Endothelial cell (in vitro differentiated cells): ENCODE data around the gene C19orf38. TPM values are rescaled to one million over a fixed set of nuclear protein-coding genes. Genes with fewer than 3 reads are reported as not detected.
"Not testable (repeated sequence)": the region's sequence is repeated elsewhere in the genome, so short reads cannot be mapped to it uniquely, and the experiment has no call there.

ENCODE experiments used
- DNase-seq: peaks from one replicate; pipeline ENCODE4 v3.0.0; 2021; ENCODE audit warnings: low spot score
- H3K27ac Mint-ChIP-seq: one replicate; pipeline ENCODE4 v1.8.0; 2021; ENCODE audit warnings: mixed read lengths, inconsistent platforms; ENCODE audit not compliant: unreplicated experiment
- H3K27me3 Mint-ChIP-seq: one replicate; pipeline ENCODE4 v1.8.0; 2021; ENCODE audit warnings: mild to moderate bottlenecking, moderate library complexity, mixed read lengths, inconsistent platforms; ENCODE audit not compliant: unreplicated experiment
- H3K36me3 Mint-ChIP-seq: one replicate; pipeline ENCODE4 v1.8.0; 2021; ENCODE audit warnings: mild to moderate bottlenecking, low read depth, mixed read lengths, inconsistent platforms; ENCODE audit not compliant: unreplicated experiment
- H3K4me1 Mint-ChIP-seq: one replicate; pipeline ENCODE4 v1.8.0; 2021; ENCODE audit warnings: mild to moderate bottlenecking, mixed read lengths, inconsistent platforms; ENCODE audit not compliant: unreplicated experiment
- H3K4me3 Mint-ChIP-seq: one replicate; pipeline ENCODE4 v1.8.0; 2021; ENCODE audit warnings: mild to moderate bottlenecking, mixed read lengths, inconsistent platforms; ENCODE audit not compliant: unreplicated experiment
- H3K9me3 Mint-ChIP-seq: one replicate; pipeline ENCODE4 v1.8.0; 2021; ENCODE audit warnings: mixed read lengths, inconsistent platforms; ENCODE audit not compliant: unreplicated experiment
- total RNA-seq: library from RNA; stranded (reverse); fragmentation: NEBNext Ultra II Directional; extraction: Animal tissue kit (Norgen Biotek cat#: 25700); gene quantifications from one replicate; pipeline ENCODE4 v1.2.1, GENCODE V29; 2021; ENCODE audit not compliant: unreplicated experiment
- TF ChIP-seq, protein P1 (sequence below): fragments of 200-600 bp; sonication (generic); IDR thresholded peaks from one replicate; pipeline ENCODE4 v1.5.0; 2021; ENCODE audit warnings: antibody characterized with exemption; ENCODE audit not compliant: unreplicated experiment

C19orf38 gene
- total RNA-seq, 1 donor from 2014 or later: not detected

- peak overlapping the region; percentile 98 for H3K27ac Mint-ChIP-seq
- peaks cover 4% of the 10 kb centered on the region for H3K4me1 Mint-ChIP-seq
- DNase-seq: no peak
- H3K4me3 Mint-ChIP-seq: peak overlapping the region; percentile 89
- peaks cover 4% of the 10 kb centered on the region for H3K36me3 Mint-ChIP-seq
- TF ChIP-seq, protein P1, sequence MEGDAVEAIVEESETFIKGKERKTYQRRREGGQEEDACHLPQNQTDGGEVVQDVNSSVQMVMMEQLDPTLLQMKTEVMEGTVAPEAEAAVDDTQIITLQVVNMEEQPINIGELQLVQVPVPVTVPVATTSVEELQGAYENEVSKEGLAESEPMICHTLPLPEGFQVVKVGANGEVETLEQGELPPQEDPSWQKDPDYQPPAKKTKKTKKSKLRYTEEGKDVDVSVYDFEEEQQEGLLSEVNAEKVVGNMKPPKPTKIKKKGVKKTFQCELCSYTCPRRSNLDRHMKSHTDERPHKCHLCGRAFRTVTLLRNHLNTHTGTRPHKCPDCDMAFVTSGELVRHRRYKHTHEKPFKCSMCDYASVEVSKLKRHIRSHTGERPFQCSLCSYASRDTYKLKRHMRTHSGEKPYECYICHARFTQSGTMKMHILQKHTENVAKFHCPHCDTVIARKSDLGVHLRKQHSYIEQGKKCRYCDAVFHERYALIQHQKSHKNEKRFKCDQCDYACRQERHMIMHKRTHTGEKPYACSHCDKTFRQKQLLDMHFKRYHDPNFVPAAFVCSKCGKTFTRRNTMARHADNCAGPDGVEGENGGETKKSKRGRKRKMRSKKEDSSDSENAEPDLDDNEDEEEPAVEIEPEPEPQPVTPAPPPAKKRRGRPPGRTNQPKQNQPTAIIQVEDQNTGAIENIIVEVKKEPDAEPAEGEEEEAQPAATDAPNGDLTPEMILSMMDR: no peak
- peaks cover 9% of the 10 kb centered on the region for H3K27me3 Mint-ChIP-seq
- H3K9me3 Mint-ChIP-seq: peaks cover 3% of the 10 kb centered on the region
Observed at GRCh38 chr19:10835089-10835753, 13.0 kb upstream of the C19orf38 start.

DNA sequence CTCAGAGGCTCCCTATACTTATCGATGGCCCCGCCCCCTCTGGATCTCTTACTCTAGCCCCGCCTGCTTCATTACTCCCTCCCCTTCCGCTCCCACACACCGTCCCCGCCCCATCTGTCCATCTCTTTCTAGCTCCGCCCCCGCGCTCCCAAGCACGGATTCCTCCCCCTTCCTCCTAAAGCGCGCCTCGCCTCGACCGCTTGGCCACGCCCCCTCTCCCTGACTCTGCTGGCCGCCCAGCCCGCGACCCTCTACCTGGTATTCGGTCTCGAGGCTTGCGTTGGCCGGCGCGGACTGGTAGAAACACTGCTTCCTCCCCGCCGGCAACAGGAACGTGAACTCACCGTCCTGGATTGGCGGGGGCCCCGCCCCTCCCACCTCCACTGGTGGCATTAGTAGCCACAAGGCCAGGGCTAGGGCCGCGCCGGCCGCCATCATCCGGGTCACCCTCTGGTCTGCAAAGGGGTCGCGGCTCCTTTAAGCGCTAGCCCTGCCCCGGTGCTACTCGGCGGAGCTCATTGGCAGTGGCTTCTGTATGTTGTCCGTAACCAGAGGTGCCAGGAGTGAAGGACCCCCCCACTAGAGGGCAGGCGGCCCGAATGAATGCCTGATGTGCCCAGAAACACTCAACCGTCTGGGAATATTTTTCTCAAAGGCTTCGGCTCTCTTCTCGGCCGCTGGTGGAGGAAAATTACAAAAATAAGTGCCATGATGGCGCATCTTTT, 12.3 kb upstream of the C19orf38 start, which contains the start of gene TMED1:
Gene TMED1 (minus strand): TSS at position 459 of the 725 bp plus-strand sequence. CDS start 21 bp downstream, at position 438.
- H3K36me3 Mint-ChIP-seq: peaks cover 4% of the 10 kb centered on the region
- peak; percentile 98 for DNase-seq
- H3K4me1 Mint-ChIP-seq: peaks cover 4% of the 10 kb centered on the region
- TF ChIP-seq, protein P1: peak; percentile 54
- peaks cover 9% of the 10 kb centered on the region for H3K27me3 Mint-ChIP-seq
- peak within 1 kb of the TSS; percentile 98 for H3K27ac Mint-ChIP-seq
- peaks cover 3% of the 10 kb centered on the region for H3K9me3 Mint-ChIP-seq
- H3K4me3 Mint-ChIP-seq: peak within 1 kb of the TSS; percentile 89

DNA sequence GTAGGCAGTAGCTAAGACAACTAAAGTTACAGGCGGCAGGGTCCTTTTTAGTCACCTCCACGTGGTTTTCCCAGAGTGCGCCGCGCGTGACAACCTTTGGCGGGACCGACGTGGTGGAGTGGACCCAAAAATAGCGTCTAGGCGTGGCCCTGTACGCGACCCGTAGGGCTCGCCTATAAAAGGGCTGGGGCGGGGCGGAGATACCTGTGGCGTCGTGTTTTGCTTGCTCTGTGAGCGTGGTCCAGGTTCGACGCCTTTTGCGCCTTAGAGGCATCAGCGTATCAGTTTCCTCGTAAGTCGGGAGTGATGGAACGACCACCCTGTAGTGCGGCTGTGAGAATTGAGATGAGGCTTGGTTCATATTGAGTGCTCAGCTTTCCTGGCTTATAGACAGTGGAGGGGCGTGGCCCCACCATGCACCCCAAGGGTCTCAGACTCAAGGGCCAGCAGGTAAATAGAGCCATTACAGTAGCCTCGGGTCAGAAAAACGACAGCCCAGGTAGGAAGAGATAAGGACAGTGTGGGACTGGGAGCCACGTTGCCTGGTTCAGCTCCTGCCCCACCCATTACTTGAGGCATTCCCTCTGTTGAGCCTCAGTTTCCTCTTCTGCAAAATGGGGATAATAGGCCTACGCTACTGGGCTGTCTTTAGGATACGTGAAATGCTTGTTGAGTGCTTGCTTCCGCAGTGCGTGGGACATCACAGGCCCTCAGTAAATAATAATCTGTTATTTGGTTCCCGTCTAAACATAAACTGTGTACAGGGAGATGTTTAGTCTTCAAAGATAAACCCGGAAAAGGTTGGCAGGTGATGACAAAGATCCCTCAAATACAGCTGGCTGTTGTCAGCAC, 11.5 kb upstream of the C19orf38 start:
- H3K27me3 Mint-ChIP-seq: peaks cover 9% of the 10 kb centered on the region
- peak overlapping the region; percentile 89 for H3K4me3 Mint-ChIP-seq
- DNase-seq: no peak
- TF ChIP-seq, protein P1: no peak
- H3K36me3 Mint-ChIP-seq: peaks cover 4% of the 10 kb centered on the region
- peak overlapping the region; percentile 98 for H3K27ac Mint-ChIP-seq
- peaks cover 3% of the 10 kb centered on the region for H3K9me3 Mint-ChIP-seq
- H3K4me1 Mint-ChIP-seq: peaks cover 4% of the 10 kb centered on the region

- H3K4me3 Mint-ChIP-seq, H3K27me3 Mint-ChIP-seq, H3K9me3 Mint-ChIP-seq, DNase-seq, H3K27ac Mint-ChIP-seq, H3K4me1 Mint-ChIP-seq, H3K36me3 Mint-ChIP-seq: not testable (repeated sequence)
Observed at GRCh38 chr19:10837649-10838048, 10.6 kb upstream of the C19orf38 start.

GRCh38 chr19:10838377-10838776, 9.8 kb upstream of the C19orf38 start:
- Mint-ChIP-seq H3K27ac (no peak overlapping the region), H3K36me3 (peaks cover 4% of the 10 kb centered on the region), H3K4me1 (peaks cover 4% of the 10 kb centered on the region), H3K9me3 (peaks cover 3% of the 10 kb centered on the region), H3K27me3 (peaks cover 7% of the 10 kb centered on the region), H3K4me3 (no peak overlapping the region)
- TF ChIP-seq, protein P1: no peak
- no peak for DNase-seq
